PC-9 (cell line): Measurements from ENCODE around the gene RNF223.

ENCODE experiments used
- CTCF ChIP-seq: fragments of 200-600 bp; sonication (generic); conservative IDR thresholded peaks from 2 replicates; pipeline ENCODE4 v1.6.1; 2017; ENCODE audit warnings: mixed run types, antibody characterized with exemption, mild to moderate bottlenecking, moderate library complexity
- EZH2 ChIP-seq: fragments of 200-600 bp; sonication (generic); IDR thresholded peaks from 2 replicates; pipeline ENCODE4 v1.8.0; 2017; ENCODE audit warnings: antibody characterized with exemption, low read depth

DNA sequence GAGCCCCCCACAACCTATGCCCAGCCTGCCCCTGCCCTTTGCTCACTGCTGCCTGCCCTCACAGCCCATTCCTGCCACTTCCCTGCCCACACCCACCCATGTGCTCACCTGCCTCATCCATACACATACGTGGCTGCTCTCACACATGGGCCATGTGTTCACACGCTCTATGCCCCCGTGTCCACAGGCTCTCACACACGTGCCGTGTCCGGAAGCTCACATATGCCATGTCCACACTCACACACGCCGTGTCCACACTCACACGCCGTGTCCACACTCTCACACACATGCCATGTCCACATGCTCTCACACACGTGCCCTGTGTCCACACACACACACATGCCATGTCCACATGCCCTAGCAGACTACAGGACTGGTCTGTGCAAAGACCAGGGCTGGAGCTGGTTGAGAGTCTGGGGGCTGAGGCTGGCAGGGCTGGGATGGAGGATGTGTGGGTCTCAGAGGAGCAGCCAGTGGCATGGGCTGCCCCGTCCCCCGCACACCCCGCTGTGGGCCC, 583 bp upstream of the RNF223 start:
- TF ChIP-seq CTCF (no peak), EZH2 (no peak)
